HEK293 (cell line): ENCODE results near the gene WBP4.

Experiments used
- CTCF ChIA-PET: fragments of 350-600 bp; formaldehyde crosslinking; extraction: SDS; loops from one replicate; lab custom pipeline; 2021; ENCODE audit warnings: antibody characterized with exemption; lab: Yijun Ruan, JAX
- POLR2A ChIA-PET: fragments of 300-600 bp; formaldehyde crosslinking; extraction: SDS; loops from one replicate; lab custom pipeline; 2020; ENCODE audit warnings: antibody characterized with exemption, inconsistent platforms; lab: Yijun Ruan, JAX
- H3K27ac ChIP-seq: fragments of 200-500 bp; sonication (Bioruptor generic); 2 replicates; pipeline ENCODE4 v1.5.1; 2014; ENCODE audit warnings: low read depth, low read length, control low read depth, inconsistent platforms; ENCODE audit errors: extremely low read depth
- H3K36me3 ChIP-seq, 2 experiments: fragments of 200-500 bp in 1 of 2; sonication (Bioruptor generic) in 1 of 2; 1 replicate in 1 of 2; 2 replicates in 1 of 2; pipeline ENCODE4 v1.5.1; 2014 to 2017; ENCODE audit warnings: inconsistent platforms in 2 of 2, low read length in 2 of 2; ENCODE audit not compliant: control insufficient read depth in 2 of 2, insufficient read depth in 1 of 2
- H3K4me1 ChIP-seq: fragments of 200-500 bp; sonication (Bioruptor generic); 2 replicates; pipeline ENCODE4 v1.5.1; 2014; ENCODE audit warnings: mild to moderate bottlenecking, low read length, inconsistent platforms; ENCODE audit not compliant: control insufficient read depth, insufficient read depth
- H3K4me3 ChIP-seq: 2 replicates; pipeline ENCODE4 v1.5.1; 2011; ENCODE audit warnings: low read depth, mild to moderate bottlenecking, control low read depth, low read length, moderate library complexity
- H3K9me3 ChIP-seq: fragments of 200-500 bp; sonication (Bioruptor generic); 2 replicates; pipeline ENCODE4 v1.5.1; 2014; ENCODE audit warnings: low read depth, low read length, inconsistent platforms; ENCODE audit not compliant: control insufficient read depth, insufficient read depth
- GLIS2 ChIP-seq: fragments of 450-650 bp; formaldehyde crosslinking; IDR thresholded peaks from 2 replicates; pipeline ENCODE4 v1.5.1; 2016; ENCODE audit warnings: missing biosample characterization, missing genetic modification characterization
- HOXA7 ChIP-seq: sonication (generic); formaldehyde crosslinking; IDR thresholded peaks from 2 replicates; pipeline ENCODE4 v1.8.1; 2022; ENCODE audit warnings: missing genetic modification reagents, borderline replicate concordance
- RBAK ChIP-seq: fragments of 450-650 bp; formaldehyde crosslinking; IDR thresholded peaks from 2 replicates; pipeline ENCODE4 v1.5.1; 2016; ENCODE audit warnings: missing biosample characterization, missing genetic modification characterization
- YY2 ChIP-seq: fragments of 450-650 bp; formaldehyde crosslinking; IDR thresholded peaks from 2 replicates; pipeline ENCODE4 v1.5.1; 2016; ENCODE audit warnings: missing biosample characterization, missing genetic modification characterization
- ZBTB1 ChIP-seq: fragments of 450-650 bp; formaldehyde crosslinking; IDR thresholded peaks from 2 replicates; pipeline ENCODE4 v1.5.1; 2016; ENCODE audit warnings: missing biosample characterization, missing genetic modification characterization
- ZNF114 ChIP-seq: fragments of 450-650 bp; formaldehyde crosslinking; IDR thresholded peaks from 2 replicates; pipeline ENCODE4 v1.5.0; 2017; ENCODE audit warnings: missing biosample characterization, missing genetic modification characterization
- ZNF19 ChIP-seq: fragments of 450-650 bp; formaldehyde crosslinking; IDR thresholded peaks from 2 replicates; pipeline ENCODE4; 2016; ENCODE audit warnings: missing biosample characterization, missing genetic modification characterization, low read depth
- ZNF529 ChIP-seq: fragments of 450-650 bp; formaldehyde crosslinking; IDR thresholded peaks from 2 replicates; pipeline ENCODE4 v1.5.1; 2017; ENCODE audit warnings: missing genetic modification characterization, missing biosample characterization; ENCODE audit not compliant: insufficient replicate concordance
- ZNF558 ChIP-seq: fragments of 450-650 bp; formaldehyde crosslinking; IDR thresholded peaks from 2 replicates; pipeline ENCODE4 v1.5.1; 2016; ENCODE audit warnings: missing biosample characterization, missing genetic modification characterization
- ZSCAN23 ChIP-seq: fragments of 450-650 bp; formaldehyde crosslinking; IDR thresholded peaks from 2 replicates; pipeline ENCODE4 v1.5.1; 2016; ENCODE audit warnings: missing biosample characterization, missing genetic modification characterization
- TF ChIP-seq, protein P1 (sequence below): fragments of 450-650 bp; formaldehyde crosslinking; IDR thresholded peaks from 2 replicates; pipeline ENCODE4 v1.5.1; 2017; ENCODE audit warnings: missing biosample characterization, mild to moderate bottlenecking, missing genetic modification characterization, moderate library complexity
- TF ChIP-seq, protein P2 (sequence below): fragments of 450-650 bp; formaldehyde crosslinking; IDR thresholded peaks from 2 replicates; pipeline ENCODE4 v1.5.1; 2016; ENCODE audit warnings: missing biosample characterization, missing genetic modification characterization
- TF ChIP-seq, protein P3 (sequence below): fragments of 450-650 bp; formaldehyde crosslinking; IDR thresholded peaks from 2 replicates; pipeline ENCODE4 v1.5.1; 2016; ENCODE audit warnings: missing biosample characterization, missing genetic modification characterization
- TF ChIP-seq, protein P4 (sequence below): fragments of 450-650 bp; formaldehyde crosslinking; IDR thresholded peaks from 2 replicates; pipeline ENCODE4 v1.5.1; 2016; ENCODE audit warnings: missing biosample characterization, missing genetic modification characterization

WBP4 gene

DNA sequence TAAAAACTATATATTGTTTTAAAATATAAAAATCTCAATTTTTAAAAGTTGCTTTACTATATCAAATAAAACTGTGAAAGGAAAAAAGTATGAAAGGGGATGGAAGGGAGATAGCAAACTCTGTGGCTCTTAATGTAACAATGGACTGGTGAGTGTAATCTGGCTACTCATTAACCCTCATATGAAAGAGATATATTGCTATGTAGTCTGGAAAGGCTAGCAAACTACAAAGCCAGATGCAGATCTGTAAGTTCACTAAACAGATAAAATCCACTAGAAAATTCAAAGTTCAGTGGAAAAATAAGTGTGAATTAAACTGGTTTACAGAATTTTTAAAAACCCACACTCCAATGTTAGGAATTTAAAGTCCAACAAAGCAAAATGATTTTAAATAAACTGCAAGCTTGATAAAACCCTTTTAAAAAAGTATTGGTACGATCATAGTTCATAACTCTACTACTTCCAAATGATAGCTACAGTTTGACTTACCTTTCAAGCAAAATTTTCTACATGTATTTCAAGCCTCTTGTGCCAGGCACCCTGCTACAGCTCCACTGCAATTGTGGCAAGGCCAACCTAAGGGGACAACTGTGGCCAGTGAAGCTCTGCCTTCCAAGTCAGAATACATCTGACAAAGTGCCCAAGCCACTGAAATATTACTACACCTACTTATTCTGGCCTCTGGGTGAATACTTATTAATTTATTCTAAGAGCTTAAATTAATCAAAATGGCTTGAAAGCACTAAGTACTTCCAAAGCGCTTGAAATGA, 41.5 kb upstream of the WBP4 start:
- H3K4me3 ChIP-seq, result no peak overlapping the region
- ChIA-PET CTCF (interaction anchor here (1.1 to 1.5 kb wide), 2 partner anchors 36 to 45 kb away, joined by 3 to 4 read pairs; no protein-coding TSS in a partner anchor), POLR2A (interaction anchor here (0.6 to 2.7 kb wide), 3 partner anchors 33 to 63 kb away, joined by 3 to 13 read pairs (median 4); partner anchors contain the start of gene WBP4)
- no peaks in the 10 kb centered on the region for H3K36me3 ChIP-seq
- no peaks in the 10 kb centered on the region for H3K9me3 ChIP-seq
- TF ChIP-seq ZNF19 (tag by site-specific recombination) (no peak), ZNF529 (tag by site-specific recombination) (no peak)
- TF ChIP-seq, protein P1, sequence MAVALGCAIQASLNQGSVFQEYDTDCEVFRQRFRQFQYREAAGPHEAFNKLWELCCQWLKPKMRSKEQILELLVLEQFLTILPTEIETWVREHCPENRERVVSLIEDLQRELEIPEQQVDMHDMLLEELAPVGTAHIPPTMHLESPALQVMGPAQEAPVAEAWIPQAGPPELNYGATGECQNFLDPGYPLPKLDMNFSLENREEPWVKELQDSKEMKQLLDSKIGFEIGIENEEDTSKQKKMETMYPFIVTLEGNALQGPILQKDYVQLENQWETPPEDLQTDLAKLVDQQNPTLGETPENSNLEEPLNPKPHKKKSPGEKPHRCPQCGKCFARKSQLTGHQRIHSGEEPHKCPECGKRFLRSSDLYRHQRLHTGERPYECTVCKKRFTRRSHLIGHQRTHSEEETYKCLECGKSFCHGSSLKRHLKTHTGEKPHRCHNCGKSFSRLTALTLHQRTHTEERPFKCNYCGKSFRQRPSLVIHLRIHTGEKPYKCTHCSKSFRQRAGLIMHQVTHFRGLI (tag by site-specific recombination), result no peak
- no peak overlapping the region for H3K27ac ChIP-seq
- H3K4me1 ChIP-seq, result peaks cover 2% of the 10 kb centered on the region; the same call in 1 of the 2 replicates

DNA sequence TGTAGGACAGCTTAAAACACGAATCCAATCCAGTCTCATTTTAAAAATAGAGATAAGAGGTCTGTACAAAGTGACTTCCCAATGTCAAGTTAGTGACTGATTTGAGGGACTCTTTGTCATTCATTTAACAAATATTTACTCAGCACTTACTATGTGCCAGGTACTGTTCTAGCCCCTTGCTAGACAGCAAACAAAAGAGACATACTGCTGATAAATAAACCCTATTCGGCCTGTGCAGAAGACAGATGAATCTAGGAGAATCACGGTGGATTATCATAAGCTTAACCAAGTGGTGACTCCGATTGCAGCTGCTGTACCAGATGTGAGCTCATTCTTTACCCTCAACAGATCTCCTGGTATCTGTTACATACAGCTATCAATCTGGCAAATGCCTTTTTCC, 35.8 kb upstream of the WBP4 start:
- H3K4me3 ChIP-seq, result no peak overlapping the region
- POLR2A ChIA-PET, result no interaction called here
- H3K9me3 ChIP-seq, result no peaks in the 10 kb centered on the region
- no peak overlapping the region for H3K27ac ChIP-seq
- H3K4me1 ChIP-seq, result no peaks in the 10 kb centered on the region; the same call in 1 of the 2 replicates
- H3K36me3 ChIP-seq, result no peaks in the 10 kb centered on the region
- no peak for TF ChIP-seq GLIS2
- no peak for TF ChIP-seq RBAK (tag by site-specific recombination)
- no peak for TF ChIP-seq HOXA7 (CRISPR knock-in tag)
- TF ChIP-seq, protein P2, sequence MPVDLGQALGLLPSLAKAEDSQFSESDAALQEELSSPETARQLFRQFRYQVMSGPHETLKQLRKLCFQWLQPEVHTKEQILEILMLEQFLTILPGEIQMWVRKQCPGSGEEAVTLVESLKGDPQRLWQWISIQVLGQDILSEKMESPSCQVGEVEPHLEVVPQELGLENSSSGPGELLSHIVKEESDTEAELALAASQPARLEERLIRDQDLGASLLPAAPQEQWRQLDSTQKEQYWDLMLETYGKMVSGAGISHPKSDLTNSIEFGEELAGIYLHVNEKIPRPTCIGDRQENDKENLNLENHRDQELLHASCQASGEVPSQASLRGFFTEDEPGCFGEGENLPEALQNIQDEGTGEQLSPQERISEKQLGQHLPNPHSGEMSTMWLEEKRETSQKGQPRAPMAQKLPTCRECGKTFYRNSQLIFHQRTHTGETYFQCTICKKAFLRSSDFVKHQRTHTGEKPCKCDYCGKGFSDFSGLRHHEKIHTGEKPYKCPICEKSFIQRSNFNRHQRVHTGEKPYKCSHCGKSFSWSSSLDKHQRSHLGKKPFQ, result no peak
- TF ChIP-seq YY2 (tag by site-specific recombination), result no peak
- TF ChIP-seq ZNF558 (tag by site-specific recombination), result no peak
- TF ChIP-seq, protein P3, sequence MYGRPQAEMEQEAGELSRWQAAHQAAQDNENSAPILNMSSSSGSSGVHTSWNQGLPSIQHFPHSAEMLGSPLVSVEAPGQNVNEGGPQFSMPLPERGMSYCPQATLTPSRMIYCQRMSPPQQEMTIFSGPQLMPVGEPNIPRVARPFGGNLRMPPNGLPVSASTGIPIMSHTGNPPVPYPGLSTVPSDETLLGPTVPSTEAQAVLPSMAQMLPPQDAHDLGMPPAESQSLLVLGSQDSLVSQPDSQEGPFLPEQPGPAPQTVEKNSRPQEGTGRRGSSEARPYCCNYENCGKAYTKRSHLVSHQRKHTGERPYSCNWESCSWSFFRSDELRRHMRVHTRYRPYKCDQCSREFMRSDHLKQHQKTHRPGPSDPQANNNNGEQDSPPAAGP (tag by site-specific recombination), result no peak
- no peak for TF ChIP-seq ZNF114
- TF ChIP-seq ZSCAN23 (tag by site-specific recombination), result no peak
- CTCF ChIA-PET, result no interaction called here

DNA sequence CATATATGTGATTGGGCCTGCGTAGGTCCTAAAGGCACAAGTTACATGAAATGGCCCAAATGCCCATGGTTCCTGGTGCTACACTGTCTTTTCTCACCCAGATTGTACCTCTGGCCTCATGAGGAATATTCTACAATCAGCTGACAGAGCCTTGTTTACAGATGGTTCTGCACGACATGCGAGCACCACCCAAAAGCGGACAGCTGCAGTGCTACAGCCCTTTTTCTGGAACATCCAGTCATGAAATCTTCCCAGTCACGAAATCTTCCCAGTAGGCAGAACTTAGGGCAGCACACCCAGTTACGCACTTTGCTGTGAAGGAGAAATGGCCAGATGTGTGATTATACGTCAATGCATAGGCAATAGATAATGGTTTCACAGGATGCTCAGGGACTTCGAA, 34.5 kb upstream of the WBP4 start:
- POLR2A ChIA-PET, result no interaction called here
- no peaks in the 10 kb centered on the region for H3K36me3 ChIP-seq
- no peaks in the 10 kb centered on the region; the same call in 1 of the 2 replicates for H3K4me1 ChIP-seq
- no peak overlapping the region for H3K4me3 ChIP-seq
- no peaks in the 10 kb centered on the region for H3K9me3 ChIP-seq
- no peak for TF ChIP-seq ZBTB1 (tag by site-specific recombination)
- TF ChIP-seq, protein P4, sequence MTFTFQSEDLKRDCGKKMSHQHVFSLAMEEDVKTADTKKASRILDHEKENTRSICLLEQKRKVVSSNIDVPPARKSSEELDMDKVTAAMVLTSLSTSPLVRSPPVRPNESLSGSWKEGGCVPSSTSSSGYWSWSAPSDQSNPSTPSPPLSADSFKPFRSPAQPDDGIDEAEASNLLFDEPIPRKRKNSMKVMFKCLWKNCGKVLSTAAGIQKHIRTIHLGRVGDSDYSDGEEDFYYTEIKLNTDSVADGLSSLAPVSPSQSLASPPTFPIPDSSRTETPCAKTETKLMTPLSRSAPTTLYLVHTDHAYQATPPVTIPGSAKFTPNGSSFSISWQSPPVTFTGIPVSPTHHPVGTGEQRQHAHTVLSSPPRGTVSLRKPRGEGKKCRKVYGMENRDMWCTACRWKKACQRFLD (tag by site-specific recombination), result no peak
- no peak overlapping the region for H3K27ac ChIP-seq
- CTCF ChIA-PET, result no interaction called here
